GM21526 (cell line): ENCODE results near the gene TMEM30A.

Experiments
- ATAC-seq: cut with Tn5 transposase; IDR thresholded peaks from one replicate; pipeline ENCODE4 v1.9.1; 2021; ENCODE audit warnings: moderate library complexity; ENCODE audit not compliant: unreplicated experiment, low FRiP score

Gene TMEM30A

DNA sequence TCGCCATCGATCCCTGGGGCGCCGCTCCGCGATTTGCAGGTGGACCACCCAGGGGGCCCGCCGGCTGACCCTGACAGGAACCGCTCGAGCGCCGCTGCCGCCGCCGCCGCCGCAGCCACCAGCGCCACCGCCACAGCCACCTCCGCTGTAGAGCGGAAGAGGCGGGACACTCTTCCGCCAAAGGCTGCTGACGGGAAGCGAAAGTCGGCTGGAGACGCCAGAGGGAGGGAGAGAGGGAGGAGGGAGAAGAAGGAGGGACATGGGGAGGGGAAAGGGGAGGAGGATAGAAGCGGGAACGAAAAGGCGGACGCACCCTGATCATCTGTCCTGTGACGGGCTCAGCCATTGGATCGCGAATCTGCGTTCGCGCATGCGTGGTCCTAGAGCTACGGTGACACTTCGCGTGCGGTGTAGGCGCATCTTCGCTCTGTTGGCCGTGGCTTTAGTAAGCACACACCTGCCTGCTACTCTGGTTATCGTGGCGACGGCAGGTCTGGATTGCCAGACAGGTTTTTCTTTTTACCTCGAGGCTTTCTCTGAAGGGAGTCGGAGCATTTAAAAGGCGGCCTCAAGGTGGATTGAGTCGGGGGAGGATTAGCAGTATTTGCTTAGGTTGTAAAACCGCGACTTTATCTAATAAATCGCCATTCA, at the start of gene TMEM30A:
TSS of gene TMEM30A (minus strand) at position 161 of the 651 bp plus-strand sequence. CDS start at position 7, 154 bp downstream.
- peak; percentile 89 for ATAC-seq

GRCh38 chr6:75333676-75334200, 49.1 kb upstream of the TMEM30A start:
- no peak for ATAC-seq

- no peak for ATAC-seq
Observed at GRCh38 chr6:75331151-75331550, 46.6 kb upstream of the TMEM30A start.

DNA sequence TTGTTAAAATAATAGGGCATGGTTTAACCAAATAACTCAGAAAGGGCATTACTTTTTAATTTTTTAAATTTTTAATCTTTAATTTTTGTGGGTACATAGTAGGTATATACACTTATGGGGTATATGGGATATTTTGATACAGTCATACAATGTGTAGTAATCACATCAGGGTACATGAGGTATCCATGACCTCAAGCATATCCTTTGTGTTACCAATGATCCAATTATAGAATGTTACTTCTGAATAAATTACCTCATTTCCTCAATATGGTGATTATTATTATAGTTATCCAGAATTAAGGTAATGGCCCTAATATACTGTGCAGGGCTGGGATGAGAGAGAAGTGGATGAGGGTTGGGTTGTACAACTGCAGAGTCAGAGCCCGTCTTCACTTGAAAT, 45.1 kb upstream of the TMEM30A start:
- no peak for ATAC-seq

- ATAC-seq = no peak
Observed at GRCh38 chr6:75327807-75328206, 43.2 kb upstream of the TMEM30A start.

DNA sequence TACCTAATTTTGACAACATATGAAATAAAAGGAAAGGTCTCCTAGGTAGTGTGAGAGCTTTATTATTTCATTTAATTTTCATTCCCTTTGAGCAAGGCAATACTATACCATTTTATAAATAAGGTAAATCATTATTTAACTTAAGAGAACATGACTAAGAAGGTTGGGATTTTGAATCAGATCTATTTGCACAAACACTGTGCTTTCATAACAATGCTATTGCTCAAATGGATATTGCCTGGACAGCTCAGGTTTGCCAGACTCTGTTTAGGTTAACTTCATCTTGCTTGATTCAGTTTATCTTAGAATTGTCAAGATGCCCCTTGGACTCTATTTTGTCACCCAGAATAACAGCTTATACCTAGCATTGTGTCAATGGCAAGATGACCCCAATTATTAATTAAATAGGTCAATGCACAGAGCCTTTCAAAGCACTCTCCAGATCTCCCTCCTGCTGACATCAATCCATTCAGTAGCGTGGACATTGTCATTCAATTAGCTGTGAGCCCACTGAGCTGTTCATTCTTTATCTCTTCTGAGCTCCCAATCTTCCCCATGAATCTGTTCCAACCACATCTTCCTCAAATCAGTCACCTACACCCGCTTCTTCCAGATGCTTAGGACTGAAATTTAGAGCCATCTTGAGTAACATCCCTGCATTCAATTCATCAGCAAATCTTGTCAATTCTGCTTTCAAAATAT, 42.1 kb upstream of the TMEM30A start:
- no peak for ATAC-seq

DNA sequence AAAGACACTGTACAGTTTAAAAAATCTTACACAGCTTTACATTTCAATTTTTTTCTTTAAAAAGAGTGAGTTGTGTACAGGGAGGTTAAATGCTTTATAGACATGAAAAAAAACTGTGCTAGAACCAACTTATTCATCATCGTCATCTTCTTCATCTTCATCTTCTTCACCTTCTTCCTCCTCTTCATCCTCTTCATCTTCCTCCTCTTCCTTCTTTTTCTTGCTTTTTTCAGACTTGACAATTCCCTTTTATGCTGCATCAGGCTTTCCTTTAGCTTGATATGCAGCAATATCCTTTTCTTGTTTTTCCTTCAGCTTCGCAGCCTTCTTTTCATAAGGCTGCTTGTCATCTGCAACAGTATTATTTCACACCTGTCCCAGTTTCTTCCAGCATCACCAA, 34.3 kb upstream of the TMEM30A start:
- ATAC-seq = no peak

GRCh38 chr6:75317503-75318206, 33.1 kb upstream of the TMEM30A start:
- ATAC-seq = no peak

DNA sequence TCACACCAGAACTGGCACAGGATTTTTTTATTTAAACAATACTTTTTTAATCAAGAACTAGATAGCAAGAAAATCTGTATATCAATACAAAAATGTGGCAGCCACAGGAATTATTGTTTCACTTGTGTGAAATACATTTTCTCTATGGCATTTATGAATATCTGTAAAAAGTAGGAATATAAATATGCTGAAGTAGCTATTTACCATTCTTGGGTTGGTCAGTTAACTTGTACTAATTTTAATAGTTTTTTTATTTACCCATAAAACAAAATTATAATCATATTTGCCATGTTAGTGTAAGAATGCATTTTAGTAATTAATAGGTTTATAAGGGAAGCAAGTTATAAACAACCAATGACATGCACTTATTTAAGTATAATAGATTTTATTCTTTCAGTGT, 31.4 kb upstream of the TMEM30A start:
- ATAC-seq = no peak

DNA sequence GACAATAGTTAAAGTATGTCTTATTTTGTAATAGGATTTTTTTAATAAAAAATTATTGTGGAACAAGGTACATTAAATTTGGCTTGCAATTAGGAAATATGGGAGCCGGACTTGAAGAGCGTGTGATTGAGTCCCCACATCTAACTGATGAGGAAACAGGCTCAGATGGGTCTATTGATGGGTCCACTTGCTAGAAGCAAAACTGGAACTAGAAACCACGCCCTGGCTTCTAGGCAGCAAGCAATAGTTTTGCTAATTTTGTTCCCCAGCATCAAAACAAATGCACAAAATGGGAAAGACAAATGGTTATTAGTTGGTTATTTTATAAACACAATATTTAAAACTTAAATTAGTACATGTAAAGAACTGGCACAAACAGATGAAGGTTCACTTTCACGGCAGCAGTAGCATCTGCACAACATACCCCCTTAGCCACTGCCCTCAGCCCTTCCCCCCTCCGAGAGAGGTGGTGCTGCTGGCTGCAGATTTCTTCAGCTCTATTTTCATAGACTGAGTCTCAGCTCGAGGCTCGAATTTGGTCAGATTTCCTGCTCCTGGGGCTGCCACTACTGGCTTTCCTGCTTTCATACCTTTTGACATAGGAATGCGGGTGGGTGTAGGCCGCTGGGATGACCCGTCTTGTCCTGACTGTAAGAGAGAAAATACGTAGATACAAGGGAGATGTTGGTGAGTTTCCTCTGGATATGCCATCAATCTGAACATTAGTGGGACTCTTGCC, 23.8 kb upstream of the TMEM30A start:
- no peak for ATAC-seq

- ATAC-seq = no peak
Observed at GRCh38 chr6:75307364-75308004, 22.9 kb upstream of the TMEM30A start.

GRCh38 chr6:75306064-75306463, 21.5 kb upstream of the TMEM30A start:
- no peak for ATAC-seq

DNA sequence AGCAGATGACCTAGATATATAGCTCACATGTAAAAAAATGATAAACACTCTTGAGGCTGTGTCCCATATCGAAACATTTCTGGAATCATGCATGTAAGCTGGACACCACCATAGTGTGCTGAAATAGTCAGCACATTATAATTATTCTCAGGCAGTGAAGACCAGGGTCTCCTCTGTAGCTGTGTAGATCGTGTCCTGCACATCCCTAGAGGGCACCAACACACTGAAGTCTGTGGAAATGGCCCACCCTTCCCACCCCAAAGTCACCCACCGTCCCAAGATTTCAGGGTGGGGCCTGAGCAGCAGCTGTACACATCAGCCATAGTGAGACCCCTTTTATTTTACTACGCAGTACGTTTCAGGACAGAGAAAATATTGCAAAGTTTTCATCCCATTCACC, 21.0 kb upstream of the TMEM30A start:
- ATAC-seq = no peak

GRCh38 chr6:75302280-75302679, 17.7 kb upstream of the TMEM30A start:
- no peak for ATAC-seq

GRCh38 chr6:75301537-75301936, 16.9 kb upstream of the TMEM30A start:
- no peak for ATAC-seq

DNA sequence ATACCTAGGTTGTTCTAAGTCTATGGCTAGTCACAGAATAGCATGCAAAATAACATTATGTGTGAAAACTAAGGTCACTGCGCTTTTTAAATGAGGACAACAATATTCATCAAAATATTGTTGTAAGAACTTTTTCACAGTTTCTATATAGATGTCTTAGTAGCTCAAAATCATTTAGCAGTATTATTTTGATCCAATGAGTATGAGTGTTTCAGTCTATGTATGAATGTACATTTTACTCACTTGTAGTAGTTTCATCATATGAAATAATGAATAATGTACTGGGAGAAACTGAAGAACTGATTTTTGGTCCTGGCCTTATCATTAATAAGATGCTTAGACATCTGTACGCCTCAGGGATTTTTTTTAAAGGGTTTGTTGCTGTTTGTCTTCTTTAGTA, 16.5 kb upstream of the TMEM30A start:
- ATAC-seq = no peak

DNA sequence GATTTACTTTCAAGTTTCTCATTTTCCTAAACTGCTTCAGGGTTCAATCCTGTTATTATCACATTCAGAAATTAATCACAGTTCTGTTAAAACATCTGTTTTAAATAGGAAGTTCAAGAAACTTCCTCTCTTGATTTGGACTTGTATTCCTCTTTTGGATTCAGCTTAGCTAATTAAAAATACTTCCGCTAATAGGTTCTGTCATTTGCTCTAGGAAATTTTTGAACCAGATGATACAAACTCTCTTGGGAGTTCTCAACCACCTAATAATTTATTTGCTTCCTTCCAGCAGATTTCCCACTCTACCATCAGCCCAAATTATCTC, 15.9 kb upstream of the TMEM30A start:
- ATAC-seq = no peak

DNA sequence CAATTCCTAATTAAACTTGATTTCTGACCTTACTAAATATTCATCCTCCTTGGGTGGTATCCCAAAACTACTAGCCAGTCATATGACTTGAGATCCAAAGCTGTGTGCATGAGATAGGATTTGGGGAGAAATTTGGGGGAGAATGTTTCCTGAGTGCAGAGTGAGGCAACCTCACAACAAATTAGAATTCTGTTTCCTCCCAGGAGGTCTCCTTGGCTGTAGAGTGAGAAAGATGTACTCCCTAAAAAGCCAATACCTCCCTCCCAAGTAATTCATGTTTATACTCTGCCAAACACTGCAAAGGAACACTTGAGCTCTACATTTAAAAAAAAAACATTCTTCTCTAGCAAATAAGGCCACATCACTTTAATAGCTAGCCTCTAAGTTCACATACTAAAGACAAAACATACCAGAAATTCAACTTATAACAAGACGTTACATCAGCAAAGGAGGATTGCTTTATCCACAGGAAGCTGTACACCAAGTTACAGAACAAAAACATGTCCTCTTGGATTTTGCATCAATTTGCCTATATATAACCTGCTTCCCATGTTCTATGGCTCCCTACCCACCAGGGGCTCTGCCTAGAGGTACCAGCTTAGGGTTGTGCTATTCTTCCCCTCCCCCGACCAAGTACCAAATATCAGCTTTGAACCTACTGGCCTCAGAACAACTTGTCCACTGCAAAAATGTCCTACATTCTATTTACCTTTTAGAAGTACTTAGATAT, 15.4 kb upstream of the TMEM30A start:
- ATAC-seq = no peak

GRCh38 chr6:75296811-75297779, 12.5 kb upstream of the TMEM30A start:
- ATAC-seq = peak; percentile 72
